MM.1S (cell line): ENCODE measurements around the gene PYGM.

Source experiments
- DNase-seq: peaks from one replicate; pipeline ENCODE4 v3.0.0-alpha.2; 2015
- H2AFZ ChIP-seq: fragments of 300-600 bp; sonication (generic); 2 replicates; pipeline ENCODE4 v1.6.0; 2016; ENCODE audit warnings: antibody characterized with exemption, low read length
- H3F3A ChIP-seq: fragments of 300-600 bp; sonication (generic); 2 replicates; pipeline ENCODE4 v1.6.1; 2016; ENCODE audit warnings: mild to moderate bottlenecking, antibody characterized with exemption, low read length, moderate library complexity, mixed read lengths; ENCODE audit not compliant: insufficient read depth
- H3K27ac ChIP-seq: fragments of 300-600 bp; sonication (generic); 2 replicates; pipeline ENCODE4 v1.5.1; 2016; ENCODE audit warnings: mild to moderate bottlenecking, low read length
- H3K27me3 ChIP-seq: fragments of 300-600 bp; sonication (generic); replicated peaks from 2 replicates; pipeline ENCODE4 v1.6.0; 2016; ENCODE audit warnings: low read length; ENCODE audit not compliant: insufficient read depth
- H3K36me3 ChIP-seq: fragments of 300-600 bp; sonication (generic); replicated peaks from 2 replicates; pipeline ENCODE4 v1.6.1; 2016; ENCODE audit warnings: mild to moderate bottlenecking, low read length, mixed read lengths; ENCODE audit not compliant: insufficient read depth
- H3K4me1 ChIP-seq: fragments of 300-600 bp; sonication (generic); 2 replicates; pipeline ENCODE4 v1.6.1; 2016; ENCODE audit warnings: low read length, mixed read lengths
- H3K4me2 ChIP-seq: fragments of 300-600 bp; sonication (generic); 2 replicates; pipeline ENCODE4 v1.6.0; 2016; ENCODE audit warnings: low read depth, low read length
- H3K4me3 ChIP-seq: fragments of 300-600 bp; sonication (generic); 2 replicates; pipeline ENCODE4 v1.5.1; 2016; ENCODE audit warnings: low read length, mixed read lengths
- H3K79me2 ChIP-seq: fragments of 300-600 bp; sonication (generic); 2 replicates; pipeline ENCODE4 v1.6.1; 2016; ENCODE audit warnings: mixed run types, low read length, mixed read lengths
- H3K9ac ChIP-seq: fragments of 300-600 bp; sonication (generic); 2 replicates; pipeline ENCODE4 v1.6.1; 2016; ENCODE audit warnings: low read length, mixed read lengths
- H3K9me2 ChIP-seq: fragments of 300-600 bp; sonication (generic); replicated peaks from 2 replicates; pipeline ENCODE4 v1.6.1; 2016; ENCODE audit warnings: mild to moderate bottlenecking, low read length, mixed read lengths; ENCODE audit not compliant: insufficient read depth
- H3K9me3 ChIP-seq: fragments of 300-600 bp; sonication (generic); replicated peaks from 2 replicates; pipeline ENCODE4 v1.6.1; 2016; ENCODE audit warnings: mild to moderate bottlenecking, low read length, mixed read lengths; ENCODE audit not compliant: insufficient read depth
- H4K20me1 ChIP-seq: fragments of 300-600 bp; sonication (generic); 2 replicates; pipeline ENCODE4 v1.6.1; 2016; ENCODE audit warnings: mild to moderate bottlenecking, low read length, moderate library complexity, mixed read lengths; ENCODE audit not compliant: insufficient read depth
- CTCF ChIP-seq: fragments of 300-600 bp; sonication (generic); IDR thresholded peaks from 2 replicates; pipeline ENCODE4 v1.5.1; 2016; ENCODE audit warnings: antibody characterized with exemption, low read length, mixed read lengths
- EZH2 ChIP-seq: fragments of 300-600 bp; sonication (generic); optimal IDR thresholded peaks from 2 replicates; pipeline ENCODE3; 2017; ENCODE audit warnings: low read depth, mild to moderate bottlenecking, antibody characterized with exemption, low read length, mixed read lengths
- EZH2phosphoT487 ChIP-seq: fragments of 300-600 bp; sonication (generic); IDR thresholded peaks from 2 replicates; pipeline ENCODE4 v1.6.1; 2018; ENCODE audit warnings: antibody characterized with exemption, low read length

PYGM gene

GRCh38 chr11:64712430-64713015 is 47.3 kb downstream of the PYGM start:
- no peak overlapping the region for H3K4me3 ChIP-seq
- no peaks in the 10 kb centered on the region for H3K4me1 ChIP-seq
- peaks cover 82% of the 10 kb centered on the region for H3K27me3 ChIP-seq
- H4K20me1 ChIP-seq: no peaks in the 10 kb centered on the region
- TF ChIP-seq CTCF: no peak
- no peak for TF ChIP-seq EZH2phosphoT487
- TF ChIP-seq EZH2: no peak
- H3K9me3 ChIP-seq: no peaks in the 10 kb centered on the region
- no peaks in the 10 kb centered on the region for H3F3A ChIP-seq
- H3K36me3 ChIP-seq: no peaks in the 10 kb centered on the region
- no peak overlapping the region for H3K27ac ChIP-seq
- H3K4me2 ChIP-seq: no peak overlapping the region
- no peak overlapping the region for H2AFZ ChIP-seq
- DNase-seq: no peak
- H3K79me2 ChIP-seq: no peaks in the 10 kb centered on the region
- H3K9ac ChIP-seq: no peak overlapping the region
- no peaks in the 10 kb centered on the region for H3K9me2 ChIP-seq

DNA sequence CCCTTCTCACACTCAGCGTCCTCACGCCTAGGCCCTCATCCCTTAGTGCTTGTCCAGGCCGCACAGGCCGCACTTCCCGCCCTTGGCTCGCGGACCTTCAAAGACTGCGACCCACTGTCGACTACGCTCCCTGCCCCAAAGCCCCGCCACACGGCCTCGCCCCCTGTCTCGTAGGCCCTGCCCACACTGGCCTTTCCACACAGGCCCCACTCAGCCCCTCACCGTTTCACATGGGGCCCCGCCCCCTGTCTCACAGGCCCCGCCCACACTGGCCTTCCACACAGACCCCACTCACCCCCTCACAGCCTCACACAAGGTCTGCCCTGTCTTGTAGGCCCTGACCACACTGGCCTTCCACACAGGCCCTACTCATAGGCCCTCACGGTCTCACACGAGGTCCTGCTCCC is 47.8 kb downstream of the PYGM start:
- H3F3A ChIP-seq: no peaks in the 10 kb centered on the region
- H3K9ac ChIP-seq: no peak overlapping the region
- H3K4me2 ChIP-seq: no peak overlapping the region
- no peak overlapping the region for H3K27ac ChIP-seq
- H3K79me2 ChIP-seq: no peaks in the 10 kb centered on the region
- no peaks in the 10 kb centered on the region for H3K9me3 ChIP-seq
- H3K9me2 ChIP-seq: no peaks in the 10 kb centered on the region
- no peaks in the 10 kb centered on the region for H3K36me3 ChIP-seq
- H3K4me3 ChIP-seq: no peak overlapping the region
- peaks cover 81% of the 10 kb centered on the region for H3K27me3 ChIP-seq
- H3K4me1 ChIP-seq: no peaks in the 10 kb centered on the region
- TF ChIP-seq EZH2 (no peak), EZH2phosphoT487 (no peak), CTCF (no peak)
- H4K20me1 ChIP-seq: no peaks in the 10 kb centered on the region
- no peak for DNase-seq
- no peak overlapping the region for H2AFZ ChIP-seq

- TF ChIP-seq EZH2phosphoT487: no peak
- no peak for TF ChIP-seq EZH2
- TF ChIP-seq CTCF: no peak
- DNase-seq: no peak
- H3K9me2 ChIP-seq: no peaks in the 10 kb centered on the region
- H3K79me2 ChIP-seq: no peaks in the 10 kb centered on the region
- peaks cover 81% of the 10 kb centered on the region for H3K27me3 ChIP-seq
- no peaks in the 10 kb centered on the region for H3K36me3 ChIP-seq
- no peak overlapping the region for H3K4me2 ChIP-seq
- no peak overlapping the region for H3K9ac ChIP-seq
- H3K4me1 ChIP-seq: no peaks in the 10 kb centered on the region
- H3F3A ChIP-seq: no peaks in the 10 kb centered on the region
- no peak overlapping the region for H2AFZ ChIP-seq
- H4K20me1 ChIP-seq: no peaks in the 10 kb centered on the region
- no peak overlapping the region for H3K4me3 ChIP-seq
- no peak overlapping the region for H3K27ac ChIP-seq
- H3K9me3 ChIP-seq: no peaks in the 10 kb centered on the region
These were observed 48.4 kb downstream of the PYGM start for GRCh38 chr11:64711138-64711955.
